Calu3 (cell line): ENCODE measurements around the gene ASB7. TPM values are rescaled to one million over a fixed set of nuclear protein-coding genes. Genes with fewer than 3 reads are reported as not detected.

Experiments used
- BruUV-seq: library from RNA; stranded (reverse); fragments of 400-500 nt; replicated peaks from 2 replicates; lab custom pipeline; 2021; lab: Mats Ljungman, UMichigan
- CTCF ChIA-PET: fragments of 300-600 bp; sonication (Branson Sonifier 250); formaldehyde crosslinking; loops from one replicate; lab custom pipeline; 2022; ENCODE audit warnings: antibody characterized with exemption; lab: Charles Lee
- DNase-seq: peaks from one replicate; pipeline ENCODE4 v3.0.0; 2022
- H3K27ac Mint-ChIP-seq: one replicate; pipeline ENCODE4 v1.8.0; 2022; ENCODE audit warnings: mixed read lengths; ENCODE audit not compliant: unreplicated experiment
- H3K27me3 Mint-ChIP-seq: one replicate; pipeline ENCODE4 v1.8.0; 2022; ENCODE audit warnings: mixed read lengths; ENCODE audit not compliant: unreplicated experiment
- H3K36me3 Mint-ChIP-seq: one replicate; pipeline ENCODE4 v1.8.0; 2022; ENCODE audit warnings: mild to moderate bottlenecking, moderate library complexity, mixed read lengths; ENCODE audit not compliant: insufficient read depth, unreplicated experiment
- H3K4me1 Mint-ChIP-seq: one replicate; pipeline ENCODE4 v1.8.0; 2022; ENCODE audit warnings: mild to moderate bottlenecking, low read depth, mixed read lengths; ENCODE audit not compliant: unreplicated experiment
- H3K4me3 Mint-ChIP-seq: one replicate; pipeline ENCODE4 v1.8.0; 2022; ENCODE audit warnings: mild to moderate bottlenecking, low read depth, moderate library complexity, mixed read lengths; ENCODE audit not compliant: unreplicated experiment
- H3K9me3 Mint-ChIP-seq: one replicate; pipeline ENCODE4 v1.8.0; 2022; ENCODE audit warnings: low read depth, mixed read lengths; ENCODE audit not compliant: unreplicated experiment
- intact Hi-C: fragments of 100-400 bp; cut with micrococcal nuclease; formaldehyde crosslinking; loops from one replicate; pipeline ENCODE4 v1.10.0; 2022; ENCODE audit not compliant: unreplicated experiment
- total RNA-seq: library from RNA; stranded (reverse); gene quantifications from 2 replicates; pipeline ENCODE4 v1.2.3, GENCODE V29; 2022
- TF ChIP-seq, protein P1 (sequence below): fragments of 200-600 bp; IDR thresholded peaks from one replicate; pipeline ENCODE4 v1.8.0; 2022; ENCODE audit warnings: antibody characterized with exemption; ENCODE audit not compliant: unreplicated experiment

ASB7 gene
- total RNA-seq, 1 experiment from 2014 or later = 19.4 TPM

DNA sequence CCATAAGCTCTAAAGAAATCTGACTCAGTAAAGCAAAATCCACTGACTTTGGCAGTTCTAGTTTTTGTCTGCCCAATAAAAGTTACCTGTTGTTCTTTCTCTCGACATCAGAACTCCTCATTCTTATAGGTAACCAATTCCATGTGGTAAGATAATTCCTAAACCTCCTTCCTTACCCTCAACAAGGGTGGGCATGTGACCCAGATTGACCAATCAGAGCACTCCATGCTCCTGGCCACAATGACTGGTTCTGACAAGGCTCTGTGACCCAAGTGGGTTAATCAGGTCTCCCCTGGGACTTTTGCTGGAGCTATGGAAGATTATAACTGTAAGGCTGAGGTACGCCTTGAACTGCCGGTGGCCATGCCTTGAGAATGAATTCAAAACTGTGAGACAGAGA lies 32.1 kb upstream of the ASB7 start:
- intact Hi-C loops = loop anchor here (5.0 kb wide), 1 partner anchor 163 kb away; no protein-coding TSS in a partner anchor
- TF ChIP-seq, protein P1, sequence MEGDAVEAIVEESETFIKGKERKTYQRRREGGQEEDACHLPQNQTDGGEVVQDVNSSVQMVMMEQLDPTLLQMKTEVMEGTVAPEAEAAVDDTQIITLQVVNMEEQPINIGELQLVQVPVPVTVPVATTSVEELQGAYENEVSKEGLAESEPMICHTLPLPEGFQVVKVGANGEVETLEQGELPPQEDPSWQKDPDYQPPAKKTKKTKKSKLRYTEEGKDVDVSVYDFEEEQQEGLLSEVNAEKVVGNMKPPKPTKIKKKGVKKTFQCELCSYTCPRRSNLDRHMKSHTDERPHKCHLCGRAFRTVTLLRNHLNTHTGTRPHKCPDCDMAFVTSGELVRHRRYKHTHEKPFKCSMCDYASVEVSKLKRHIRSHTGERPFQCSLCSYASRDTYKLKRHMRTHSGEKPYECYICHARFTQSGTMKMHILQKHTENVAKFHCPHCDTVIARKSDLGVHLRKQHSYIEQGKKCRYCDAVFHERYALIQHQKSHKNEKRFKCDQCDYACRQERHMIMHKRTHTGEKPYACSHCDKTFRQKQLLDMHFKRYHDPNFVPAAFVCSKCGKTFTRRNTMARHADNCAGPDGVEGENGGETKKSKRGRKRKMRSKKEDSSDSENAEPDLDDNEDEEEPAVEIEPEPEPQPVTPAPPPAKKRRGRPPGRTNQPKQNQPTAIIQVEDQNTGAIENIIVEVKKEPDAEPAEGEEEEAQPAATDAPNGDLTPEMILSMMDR = no peak
- H3K36me3 Mint-ChIP-seq = peaks cover 17% of the 10 kb centered on the region
- no peaks in the 10 kb centered on the region for H3K4me1 Mint-ChIP-seq
- no peaks in the 10 kb centered on the region for H3K9me3 Mint-ChIP-seq
- H3K27me3 Mint-ChIP-seq = no peaks in the 10 kb centered on the region
- no peak overlapping the region for H3K27ac Mint-ChIP-seq
- CTCF ChIA-PET = interaction anchor here (0.5 to 0.8 kb wide), 2 partner anchors 17 to 221 kb away, joined by 3 read pairs; no protein-coding TSS in a partner anchor
- no peak for DNase-seq
- H3K4me3 Mint-ChIP-seq = no peak overlapping the region
- BruUV-seq = no TSS peak

DNA sequence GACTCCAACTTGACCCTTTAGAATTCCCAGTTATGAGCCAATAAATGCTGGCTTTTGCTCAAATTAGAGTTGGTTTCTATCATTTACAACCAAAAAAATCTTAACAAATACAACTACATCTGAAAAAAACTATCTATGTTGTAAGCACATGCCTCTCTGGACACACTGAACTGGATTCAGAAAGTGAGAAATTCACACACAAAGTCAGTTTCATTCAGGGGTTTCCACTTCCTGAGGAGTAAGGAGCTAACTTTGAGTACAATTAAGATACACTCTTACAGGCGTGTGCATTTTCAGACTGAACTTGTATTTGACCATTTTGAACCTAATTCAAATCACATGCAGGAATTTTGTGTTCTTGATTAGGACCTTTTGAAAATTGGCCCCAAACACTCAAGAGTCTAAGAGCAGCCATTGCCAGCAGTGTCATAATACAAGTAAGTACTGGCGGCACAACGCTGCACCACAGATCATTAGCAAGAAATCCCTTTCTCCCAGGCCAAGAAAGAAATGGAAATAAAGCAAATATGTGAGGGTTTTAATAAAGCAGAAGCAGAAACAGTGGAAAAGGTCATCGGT lies 31.6 kb upstream of the ASB7 start:
- H3K4me1 Mint-ChIP-seq = no peaks in the 10 kb centered on the region
- H3K36me3 Mint-ChIP-seq = peaks cover 17% of the 10 kb centered on the region
- no peaks in the 10 kb centered on the region for H3K9me3 Mint-ChIP-seq
- no peaks in the 10 kb centered on the region for H3K27me3 Mint-ChIP-seq
- CTCF ChIA-PET = interaction anchor here (1.0 kb wide), 1 partner anchor 221 kb away, joined by 4 read pairs; no protein-coding TSS in a partner anchor
- intact Hi-C loops = loop anchor here (5.0 kb wide), 1 partner anchor 164 kb away; no protein-coding TSS in a partner anchor
- TF ChIP-seq, protein P1 = no peak
- DNase-seq = no peak
- BruUV-seq = no TSS peak
- H3K27ac Mint-ChIP-seq = no peak overlapping the region
- no peak overlapping the region for H3K4me3 Mint-ChIP-seq

DNA sequence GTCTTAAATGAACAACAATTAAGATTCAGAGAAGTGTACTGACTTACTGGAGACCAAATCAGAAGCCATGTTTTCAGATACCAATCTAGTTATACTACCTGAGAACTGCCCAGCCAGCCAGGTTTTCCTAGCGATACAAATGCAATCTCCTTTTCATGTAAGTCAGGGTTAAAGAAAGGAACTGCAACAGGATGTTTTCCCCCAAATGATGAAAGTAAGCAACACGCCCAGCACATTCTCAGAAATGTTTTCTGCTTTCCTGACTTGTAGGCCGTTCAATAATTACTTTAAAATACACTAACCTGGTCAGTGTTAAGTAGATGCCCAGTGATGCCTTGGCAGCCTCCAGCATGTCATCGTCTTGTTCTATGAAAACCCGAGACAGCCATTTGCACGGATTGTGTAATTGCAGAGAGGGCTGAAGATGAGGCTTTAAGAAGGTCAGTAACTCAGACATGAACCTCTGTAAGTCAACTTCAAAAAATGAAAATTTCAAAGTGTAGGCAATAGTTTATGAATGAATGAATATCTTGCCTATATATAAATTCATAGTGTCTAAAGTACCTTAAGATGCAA lies 30.7 kb upstream of the ASB7 start:
- BruUV-seq = no TSS peak
- no peak overlapping the region for H3K27ac Mint-ChIP-seq
- no peaks in the 10 kb centered on the region for H3K4me1 Mint-ChIP-seq
- no peak overlapping the region for H3K4me3 Mint-ChIP-seq
- H3K27me3 Mint-ChIP-seq = no peaks in the 10 kb centered on the region
- CTCF ChIA-PET = interaction anchor here (1.0 to 2.1 kb wide), 3 partner anchors 222 to 230 kb away, joined by 4 to 25 read pairs (median 7); partner anchors contain the start of gene ADAMTS17
- TF ChIP-seq, protein P1 = no peak
- DNase-seq = no peak
- peaks cover 17% of the 10 kb centered on the region for H3K36me3 Mint-ChIP-seq
- H3K9me3 Mint-ChIP-seq = no peaks in the 10 kb centered on the region
- intact Hi-C loops = loop anchor here (1.0 to 5.0 kb wide), 2 partner anchors 164 to 221 kb away; no protein-coding TSS in a partner anchor

DNA sequence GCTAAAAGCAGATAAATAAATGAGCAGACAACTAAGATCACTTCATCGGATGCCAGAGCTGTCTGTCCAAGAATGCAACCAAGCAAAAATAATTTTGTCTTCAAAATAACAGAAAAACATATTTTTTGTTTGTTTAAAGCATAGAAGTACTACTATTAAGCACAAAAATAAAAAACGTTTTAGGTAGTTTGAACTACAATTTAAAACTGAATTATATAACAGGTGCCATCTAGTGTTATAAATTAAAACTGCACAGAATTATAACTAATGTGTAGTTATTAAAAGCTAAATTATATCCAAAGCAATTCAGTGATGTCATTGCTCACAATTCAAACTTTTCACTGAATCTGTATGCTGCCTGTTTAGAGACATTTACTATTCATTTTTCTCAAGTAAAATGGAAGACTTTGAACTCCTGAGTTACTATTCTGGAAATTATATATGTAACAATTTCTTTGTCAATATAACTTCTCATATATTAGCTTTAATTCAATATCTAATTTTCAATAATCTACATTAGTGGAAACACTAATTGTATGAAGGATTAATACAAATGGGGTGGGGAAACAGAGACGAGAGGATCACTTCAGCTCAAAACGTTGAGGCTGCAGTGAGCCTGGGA lies 29.9 kb upstream of the ASB7 start:
- Mint-ChIP-seq H3K27me3 (no peaks in the 10 kb centered on the region), H3K27ac (no peak overlapping the region), H3K4me3 (no peak overlapping the region), H3K4me1 (no peaks in the 10 kb centered on the region), H3K36me3 (peaks cover 17% of the 10 kb centered on the region), H3K9me3 (no peaks in the 10 kb centered on the region)
- TF ChIP-seq, protein P1 = peak; percentile 21
- CTCF ChIA-PET = interaction anchor here (0.8 to 2.1 kb wide), 5 partner anchors 13 to 230 kb away, joined by 3 to 25 read pairs (median 4); partner anchors contain the start of genes ADAMTS17, ASB7 and LINS1
- BruUV-seq = no TSS peak
- no peak for DNase-seq
- intact Hi-C loops = loop anchor here (1.0 to 5.0 kb wide), 2 partner anchors 165 to 222 kb away; no protein-coding TSS in a partner anchor
